Esophagus muscularis mucosa (tissue), 4 donors: ENCODE results near the gene EI24. TPM values are rescaled to one million over a fixed set of nuclear protein-coding genes. Genes with fewer than 3 reads are reported as not detected.
"Not testable (repeated sequence)": the region's sequence is repeated elsewhere in the genome, so short reads cannot be mapped to it uniquely, and the experiment has no call there.

Experiments
- DNase-seq: peaks from one replicate; pipeline ENCODE4 v3.0.0-alpha.2; 2017; ENCODE audit errors: extremely low spot score
- H3K27ac ChIP-seq, 4 donors: fragments of 200-600 bp; sonication (generic); replicated peaks in 1 of 4; 1 replicate in 3 of 4; 2 replicates in 1 of 4; pipeline ENCODE4 v1.5.1; 2016 to 2019; ENCODE audit warnings: mild to moderate bottlenecking in 1 of 4
- H3K27me3 ChIP-seq, 4 donors: fragments of 200-600 bp; sonication (generic); one replicate each; pipeline versions ENCODE4 v1.5.1 to v1.6.0; 2016 to 2019
- H3K36me3 ChIP-seq, 4 donors: fragments of 200-600 bp; sonication (generic); one replicate each; pipeline ENCODE4 v1.5.1; 2016 to 2019
- H3K4me1 ChIP-seq, 4 donors: fragments of 200-600 bp; sonication (generic); one replicate each; pipeline ENCODE4 v1.5.1; 2016 to 2019
- H3K4me3 ChIP-seq, 4 donors: fragments of 200-600 bp; sonication (generic); 1 replicate in 2 of 4; 2 replicates in 2 of 4; pipeline ENCODE4 v1.5.1; 2016 to 2019; ENCODE audit warnings: mild to moderate bottlenecking in 4 of 4, moderate library complexity in 1 of 4
- H3K9me3 ChIP-seq, 4 donors: fragments of 200-600 bp; sonication (generic); 1 replicate in 3 of 4; 2 replicates in 1 of 4; pipeline ENCODE4 v1.5.1; 2016 to 2019
- EP300 ChIP-seq: sonication (generic); formaldehyde crosslinking; IDR thresholded peaks from one replicate; pipeline ENCODE4 v1.6.1; 2017; ENCODE audit warnings: antibody characterized with exemption
- POLR2A ChIP-seq: fragments of 450-650 bp; IDR thresholded peaks from one replicate; pipeline ENCODE4 v1.6.1; 2017; ENCODE audit warnings: antibody characterized with exemption, moderate library complexity, mild to moderate bottlenecking, low read depth
- POLR2AphosphoS5 ChIP-seq, 2 donors: sonication (generic); formaldehyde crosslinking; IDR thresholded peaks; one replicate each; pipeline ENCODE4 v1.6.1; 2017; ENCODE audit warnings: antibody characterized with exemption in 2 of 2
- WGBS: methylation state at CpG from one replicate; pipeline ENCODE4 v1.1.5; 2018; 5-methylcytosine and 5-hydroxymethylcytosine counted together
- intact Hi-C: fragments of 100-400 bp; cut with DNase I; formaldehyde crosslinking; loops from one replicate; pipeline ENCODE4 v1.15.1; 2023
- total RNA-seq, 4 donors: library from RNA; depleted of rRNA; stranded (reverse); fragments of >200 nt; gene quantifications; one replicate each; pipeline versions ENCODE4 v1.1.0 to v1.2.1, GENCODE V29; 2016
- TF ChIP-seq, protein P1 (sequence below), 3 experiments: fragments of 200-600 bp in 2 of 3; fragments of 450-650 bp in 1 of 3; sonication (generic) in 2 of 3; IDR thresholded peaks; one replicate each; pipeline ENCODE4 v1.5.1; 2017 to 2019; ENCODE audit warnings: antibody characterized with exemption in 3 of 3, mild to moderate bottlenecking in 2 of 3, moderate library complexity in 1 of 3

Gene EI24
- total RNA-seq, 4 donors from 2014 or later: 65.4 to 81.3 (median 75.0) TPM

DNA sequence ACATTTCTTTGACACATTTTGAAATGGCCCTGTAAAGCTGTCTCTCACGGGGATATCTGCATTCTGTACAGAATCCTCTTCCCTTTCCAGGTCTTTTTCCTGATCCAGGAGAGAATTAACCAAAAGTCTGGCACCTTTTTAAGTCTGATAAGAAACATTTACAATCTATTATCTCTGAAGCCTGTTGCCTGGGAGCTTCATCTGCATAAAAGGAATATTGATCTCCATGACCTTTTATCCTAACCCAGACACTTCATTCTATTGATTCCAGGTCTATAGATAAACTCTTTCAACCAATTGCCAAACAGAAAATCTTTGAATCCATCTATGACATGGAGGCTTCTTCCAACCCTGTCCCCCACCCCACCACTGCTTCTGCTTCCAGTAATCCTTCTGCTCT lies 33.7 kb upstream of the EI24 start:
- WGBS: 62% methylated on average over 1 of the region's 1 CpG

DNA sequence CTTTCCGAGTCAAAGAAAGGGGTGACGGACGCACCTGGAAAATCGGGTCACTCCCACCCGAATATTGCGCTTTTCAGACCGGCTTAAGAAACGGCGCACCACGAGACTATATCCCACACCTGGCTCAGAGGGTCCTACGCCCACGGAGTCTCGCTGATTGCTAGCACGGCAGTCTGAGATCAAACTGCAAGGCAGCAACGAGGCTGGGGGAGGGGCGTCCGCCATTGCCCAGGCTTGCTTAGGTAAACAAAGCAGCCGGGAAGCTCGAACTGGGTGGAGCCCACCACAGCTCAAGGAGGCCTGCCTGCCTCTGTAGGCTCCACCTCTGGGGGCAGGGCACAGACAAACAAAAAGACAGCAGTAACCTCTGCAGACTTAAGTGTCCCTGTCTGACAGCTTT lies 32.4 kb upstream of the EI24 start:
- intact Hi-C loops, H3K4me1 ChIP-seq, H3K27me3 ChIP-seq, H3K36me3 ChIP-seq, H3K9me3 ChIP-seq, H3K4me3 ChIP-seq, H3K27ac ChIP-seq, DNase-seq: not testable (repeated sequence)
- WGBS: no CpG with 5 or more reads among the region's 19 CpGs

More for the DNA sequence above, 33.7 kb upstream of the EI24 start:
- Histone ChIP-seq H3K4me3 (no peak overlapping the region), H3K4me1 (no peaks in the 10 kb centered on the region), H3K27me3 (no peaks in the 10 kb centered on the region), H3K27ac (no peak overlapping the region), H3K36me3 (no peaks in the 10 kb centered on the region), H3K9me3 (no peaks in the 10 kb centered on the region)
- DNase-seq: no peak
- TF ChIP-seq POLR2AphosphoS5 (IDR thresholded peaks at IDR 0.05): no peak
- TF ChIP-seq EP300: no peak
- TF ChIP-seq POLR2A: no peak
- TF ChIP-seq, protein P1, sequence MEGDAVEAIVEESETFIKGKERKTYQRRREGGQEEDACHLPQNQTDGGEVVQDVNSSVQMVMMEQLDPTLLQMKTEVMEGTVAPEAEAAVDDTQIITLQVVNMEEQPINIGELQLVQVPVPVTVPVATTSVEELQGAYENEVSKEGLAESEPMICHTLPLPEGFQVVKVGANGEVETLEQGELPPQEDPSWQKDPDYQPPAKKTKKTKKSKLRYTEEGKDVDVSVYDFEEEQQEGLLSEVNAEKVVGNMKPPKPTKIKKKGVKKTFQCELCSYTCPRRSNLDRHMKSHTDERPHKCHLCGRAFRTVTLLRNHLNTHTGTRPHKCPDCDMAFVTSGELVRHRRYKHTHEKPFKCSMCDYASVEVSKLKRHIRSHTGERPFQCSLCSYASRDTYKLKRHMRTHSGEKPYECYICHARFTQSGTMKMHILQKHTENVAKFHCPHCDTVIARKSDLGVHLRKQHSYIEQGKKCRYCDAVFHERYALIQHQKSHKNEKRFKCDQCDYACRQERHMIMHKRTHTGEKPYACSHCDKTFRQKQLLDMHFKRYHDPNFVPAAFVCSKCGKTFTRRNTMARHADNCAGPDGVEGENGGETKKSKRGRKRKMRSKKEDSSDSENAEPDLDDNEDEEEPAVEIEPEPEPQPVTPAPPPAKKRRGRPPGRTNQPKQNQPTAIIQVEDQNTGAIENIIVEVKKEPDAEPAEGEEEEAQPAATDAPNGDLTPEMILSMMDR (IDR thresholded peaks at IDR 0.05): no peak
- intact Hi-C loops: no loop called here

DNA sequence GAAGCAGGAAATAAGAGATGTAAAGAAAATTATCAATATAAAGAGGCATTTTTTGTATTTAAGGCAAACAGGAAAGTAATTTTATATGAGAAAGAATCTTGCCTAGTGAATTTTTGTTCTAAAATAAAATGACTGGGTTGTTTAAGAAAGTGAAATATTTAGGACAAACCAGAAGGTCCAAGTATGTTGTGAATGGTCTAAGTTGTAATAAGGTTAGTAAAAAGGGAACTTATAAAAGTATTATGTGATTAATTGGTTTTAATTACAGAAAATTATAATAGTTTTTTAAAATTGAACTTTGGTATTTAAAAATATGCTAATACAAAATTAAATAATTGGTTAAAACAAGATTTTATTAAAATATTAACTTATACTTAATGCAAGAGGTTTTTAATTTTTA lies 26.6 kb upstream of the EI24 start:
- Histone ChIP-seq H3K36me3 (no peaks in the 10 kb centered on the region), H3K27ac (no peak overlapping the region), H3K4me1 (no peaks in the 10 kb centered on the region), H3K27me3 (no peaks in the 10 kb centered on the region), H3K9me3 (no peaks in the 10 kb centered on the region), H3K4me3 (no peak overlapping the region)
- intact Hi-C loops: no loop called here
- no peak for DNase-seq
- TF ChIP-seq POLR2AphosphoS5 (IDR thresholded peaks at IDR 0.05): no peak
- TF ChIP-seq POLR2A: no peak
- TF ChIP-seq EP300: no peak
- TF ChIP-seq, protein P1 (IDR thresholded peaks at IDR 0.05): no peak

DNA sequence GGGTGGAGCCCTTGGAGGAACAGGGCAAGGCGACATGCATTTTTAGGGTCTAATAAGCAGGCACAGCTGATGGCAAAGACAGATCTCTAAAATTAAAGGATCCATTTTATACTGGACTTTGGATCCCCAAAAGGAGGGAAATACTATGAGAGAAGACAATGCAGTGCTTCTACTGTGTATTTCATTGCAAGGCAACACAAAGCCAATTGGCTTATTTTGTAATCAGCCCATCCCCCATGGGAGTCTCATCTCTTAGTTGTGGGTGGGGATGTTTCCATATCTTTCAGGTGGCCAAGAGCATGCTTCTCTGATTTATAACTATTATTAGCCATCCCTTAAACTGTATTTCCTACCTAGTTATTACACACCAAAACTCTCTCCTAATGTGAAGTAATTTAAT lies 18.5 kb upstream of the EI24 start:
- no peaks in the 10 kb centered on the region for H3K27me3 ChIP-seq
- peaks cover 0 to 19% (median 11%) of the 10 kb centered on the region in 4 donors for H3K9me3 ChIP-seq
- DNase-seq: no peak
- H3K27ac ChIP-seq: no peak overlapping the region
- no peak overlapping the region for H3K4me3 ChIP-seq
- TF ChIP-seq POLR2AphosphoS5 (IDR thresholded peaks at IDR 0.05): no peak
- TF ChIP-seq, protein P1 (IDR thresholded peaks at IDR 0.05): no peak
- TF ChIP-seq POLR2A: no peak
- TF ChIP-seq EP300: no peak
- H3K4me1 ChIP-seq: no peaks in the 10 kb centered on the region
- intact Hi-C loops: no loop called here
- H3K36me3 ChIP-seq: no peaks in the 10 kb centered on the region
- 82% methylated on average over 1 of the region's 1 CpG for WGBS

DNA sequence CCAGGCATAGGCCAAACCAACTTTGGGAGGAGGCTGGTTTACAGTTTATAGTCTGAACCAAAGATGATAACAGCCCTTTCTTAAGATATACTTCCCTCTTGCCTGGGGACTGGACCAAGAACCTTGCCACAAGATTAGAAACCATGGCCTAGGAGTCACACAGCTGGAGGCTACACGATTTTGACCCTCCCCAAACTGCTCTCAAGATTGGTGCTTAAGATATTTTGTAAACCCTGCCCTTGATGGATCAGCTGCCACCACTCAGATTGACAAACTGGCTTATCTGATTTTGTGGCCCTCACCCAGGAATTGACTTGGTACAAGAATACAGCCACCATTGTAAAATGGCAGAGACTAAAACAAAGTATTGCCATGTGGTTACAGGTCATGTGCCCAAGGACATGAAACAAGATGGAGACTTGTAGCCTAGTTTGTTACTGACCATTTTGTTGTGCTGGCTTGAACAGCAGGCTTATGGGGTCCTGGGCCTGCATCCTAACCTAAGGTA lies 17.4 kb upstream of the EI24 start:
- no peak for TF ChIP-seq EP300
- TF ChIP-seq, protein P1 (IDR thresholded peaks at IDR 0.05): no peak
- no peak for TF ChIP-seq POLR2A
- no peak for TF ChIP-seq POLR2AphosphoS5 (IDR thresholded peaks at IDR 0.05)
- Histone ChIP-seq H3K9me3 (peaks cover 0 to 19% (median 11%) of the 10 kb centered on the region in 4 donors), H3K27ac (no peak overlapping the region), H3K27me3 (no peaks in the 10 kb centered on the region), H3K4me3 (no peak overlapping the region), H3K4me1 (no peaks in the 10 kb centered on the region), H3K36me3 (no peaks in the 10 kb centered on the region)
- 33% methylated on average over 1 of the region's 1 CpG for WGBS
- intact Hi-C loops: no loop called here
- no peak for DNase-seq
